GM19468 (cell line): Measurements from ENCODE around the gene RASAL2.
"Not testable (repeated sequence)": the region's sequence is repeated elsewhere in the genome, so short reads cannot be mapped to it uniquely, and the experiment has no call there.

Experiments
- ATAC-seq: cut with Tn5 transposase; IDR thresholded peaks from one replicate; pipeline ENCODE4 v1.9.1; 2021; ENCODE audit warnings: mild to moderate bottlenecking, moderate library complexity, moderate number of reproducible peaks; ENCODE audit not compliant: unreplicated experiment; ENCODE audit errors: extremely low read depth

Gene RASAL2

DNA sequence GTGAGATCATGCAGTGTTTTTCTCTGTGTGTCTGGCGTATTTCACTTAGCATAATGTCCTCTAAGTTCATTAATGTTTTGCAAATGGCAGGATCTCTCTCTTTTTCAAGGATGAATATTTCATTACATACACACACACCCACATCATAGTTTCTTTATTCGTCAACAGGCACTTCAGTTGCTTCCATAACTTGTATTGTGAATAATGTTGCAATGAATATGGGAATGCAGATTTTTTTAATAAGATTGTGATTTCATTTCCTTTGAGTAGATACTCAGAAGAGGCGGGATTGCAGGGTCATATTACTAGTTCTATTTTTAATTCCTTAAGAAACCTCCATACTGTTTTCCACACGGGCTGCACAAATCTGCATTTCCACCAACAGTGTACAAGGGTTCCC is 268.8 kb downstream of the RASAL2 start:
- ATAC-seq: no peak

DNA sequence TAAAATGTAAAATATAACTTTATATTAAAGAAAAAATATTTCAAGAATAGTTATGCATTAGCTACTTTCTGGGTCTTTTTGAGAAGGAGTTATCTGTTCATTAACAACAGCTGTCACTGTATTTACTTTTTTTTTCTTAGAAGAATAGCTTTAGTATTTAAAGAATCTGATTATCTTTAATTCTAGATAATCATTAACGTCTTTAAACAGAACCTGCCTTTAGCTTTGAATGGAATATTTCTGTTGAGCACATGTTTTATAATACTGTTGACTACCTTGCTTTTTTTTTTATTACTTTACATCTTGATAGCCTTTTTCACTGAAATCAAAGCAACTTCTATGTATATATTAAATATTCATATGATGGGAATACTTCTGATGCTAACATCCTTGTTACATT is 270.9 kb downstream of the RASAL2 start:
- ATAC-seq: no peak

- ATAC-seq: no peak
Observed at GRCh38 chr1:178367151-178367550, 273.2 kb downstream of the RASAL2 start.

DNA sequence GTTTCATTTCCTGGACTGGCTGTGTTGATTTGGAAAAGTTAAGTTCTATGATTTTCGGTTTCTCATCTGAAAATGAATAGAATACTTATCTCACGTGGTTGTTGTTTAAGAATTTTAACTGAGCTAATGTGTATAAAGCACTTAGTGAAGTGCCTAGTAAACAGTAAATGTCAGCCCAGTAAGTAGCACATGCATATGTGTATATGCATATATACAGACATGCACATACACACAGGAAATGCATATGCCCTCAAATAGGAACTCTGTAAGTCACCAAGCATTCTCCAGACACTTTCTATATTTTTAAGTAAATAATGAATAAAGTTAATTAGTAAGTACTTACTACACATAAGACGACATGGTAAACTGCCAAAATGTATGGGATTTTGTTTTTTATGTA is 274.3 kb downstream of the RASAL2 start:
- ATAC-seq: no peak

DNA sequence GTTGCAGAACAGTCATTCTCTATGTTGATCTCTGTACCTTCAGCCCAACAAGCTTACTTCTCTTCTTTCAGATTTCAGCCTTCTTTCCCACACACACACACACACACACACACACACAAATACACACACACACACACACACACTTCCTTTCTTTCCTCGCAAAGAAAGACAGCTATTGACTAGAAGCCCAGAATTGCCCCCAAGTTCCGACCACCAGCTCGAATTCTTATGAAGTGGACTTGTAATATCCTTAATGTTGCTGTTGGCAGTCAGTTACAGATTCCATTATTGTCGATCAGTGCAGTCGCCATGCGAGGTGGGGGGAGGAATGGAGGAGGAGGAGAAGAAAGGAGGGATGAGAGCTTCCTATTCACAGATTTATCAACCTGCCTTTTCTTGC is 277.3 kb downstream of the RASAL2 start:
- ATAC-seq: no peak

- ATAC-seq: no peak
Observed at GRCh38 chr1:178371933-178372388, 278.1 kb downstream of the RASAL2 start.

DNA sequence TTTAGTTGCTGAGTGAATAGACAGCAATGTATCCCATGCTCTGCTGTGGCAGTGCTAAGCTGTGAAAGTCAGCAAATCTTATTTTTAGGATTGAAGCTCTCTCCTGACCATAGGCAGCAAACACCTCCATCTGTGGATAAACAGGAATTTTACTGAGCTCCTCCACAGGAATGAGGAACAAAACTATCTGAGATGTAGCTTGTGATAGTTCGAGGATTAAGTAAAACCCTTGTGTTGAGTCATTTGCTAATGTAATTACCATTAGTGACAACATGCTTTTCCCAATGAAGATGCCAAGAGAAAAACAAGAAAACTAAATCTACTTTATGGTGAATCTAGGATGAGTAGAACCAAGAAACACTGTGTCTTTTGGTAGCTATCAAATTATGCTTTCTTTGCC is 280.1 kb downstream of the RASAL2 start:
- no peak for ATAC-seq

- ATAC-seq: no peak
Observed at GRCh38 chr1:178376008-178376407, 282.1 kb downstream of the RASAL2 start.

DNA sequence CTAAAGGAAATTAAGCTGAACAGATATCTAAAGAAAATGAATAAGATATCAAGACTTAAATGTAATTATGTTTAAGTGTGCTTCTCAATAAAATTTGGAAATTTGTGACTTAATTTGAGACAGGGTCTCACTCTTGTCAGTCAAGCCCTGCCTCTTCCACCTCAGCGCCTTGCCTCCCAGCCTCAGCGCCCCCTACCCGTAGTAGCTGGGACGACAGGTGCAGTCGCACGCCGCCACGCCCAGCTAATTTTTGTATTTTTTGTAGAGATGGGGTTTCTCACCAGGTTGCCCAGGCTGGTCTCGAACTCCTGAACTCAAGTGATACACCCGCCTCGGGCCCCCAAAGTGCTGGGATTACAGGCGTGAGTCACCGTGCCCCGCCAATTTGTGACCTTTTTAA is 285.9 kb downstream of the RASAL2 start:
- no peak for ATAC-seq

- ATAC-seq: no peak
Observed at GRCh38 chr1:178382372-178382771, 288.5 kb downstream of the RASAL2 start.

DNA sequence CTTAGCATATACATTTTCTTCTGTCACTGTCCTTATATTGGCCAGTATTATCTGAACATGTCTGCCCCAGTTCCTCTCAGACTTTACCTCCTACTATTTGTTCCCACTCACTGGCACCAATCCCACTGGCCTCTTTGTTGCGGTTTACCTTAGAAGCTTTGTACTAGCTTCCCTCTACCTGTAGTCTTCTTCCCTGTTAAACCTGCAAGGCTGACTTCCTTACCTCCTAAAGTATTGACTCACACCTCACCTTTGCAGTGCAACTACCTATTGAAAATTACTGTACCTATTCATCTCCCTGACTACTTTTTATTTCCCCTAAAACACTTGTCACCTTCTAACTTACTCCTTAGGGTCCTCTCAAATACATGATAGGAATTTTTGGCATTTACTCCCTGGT is 291.8 kb downstream of the RASAL2 start:
- ATAC-seq: no peak

DNA sequence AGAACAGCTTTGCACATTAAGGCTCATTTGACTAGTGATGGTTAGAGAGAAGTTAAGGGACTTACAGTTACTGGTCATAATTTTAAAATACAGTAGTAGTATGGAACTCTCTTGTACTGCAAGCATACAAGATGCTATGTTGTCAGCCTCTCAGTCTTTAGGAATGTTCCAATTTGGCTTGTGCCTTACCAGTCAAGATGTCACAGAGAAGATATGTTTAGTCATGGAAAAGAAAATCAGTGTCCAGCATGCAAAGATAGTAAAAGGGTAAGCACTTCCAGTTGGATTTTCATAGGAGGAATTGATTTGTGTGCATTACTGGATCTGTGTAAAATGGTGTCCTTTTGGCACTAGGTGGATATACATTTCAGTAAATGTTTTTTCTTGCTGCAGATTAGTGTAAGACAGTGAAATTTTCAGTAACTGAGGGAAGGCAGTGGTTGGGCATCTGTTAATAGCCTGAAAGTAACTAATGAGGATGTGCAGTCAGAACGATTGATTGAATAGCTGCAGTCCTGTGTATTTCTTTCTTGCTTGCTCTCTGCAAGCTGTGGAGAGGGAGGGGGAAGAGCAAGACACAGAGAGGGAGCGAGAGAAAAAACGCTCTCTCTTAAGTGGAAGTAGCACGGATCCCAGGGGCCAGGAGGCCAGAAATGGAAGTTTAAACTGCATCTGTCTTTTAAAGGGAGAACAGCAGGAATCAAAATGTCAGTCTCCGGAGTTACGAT is 294.7 kb downstream of the RASAL2 start:
- ATAC-seq: no peak

DNA sequence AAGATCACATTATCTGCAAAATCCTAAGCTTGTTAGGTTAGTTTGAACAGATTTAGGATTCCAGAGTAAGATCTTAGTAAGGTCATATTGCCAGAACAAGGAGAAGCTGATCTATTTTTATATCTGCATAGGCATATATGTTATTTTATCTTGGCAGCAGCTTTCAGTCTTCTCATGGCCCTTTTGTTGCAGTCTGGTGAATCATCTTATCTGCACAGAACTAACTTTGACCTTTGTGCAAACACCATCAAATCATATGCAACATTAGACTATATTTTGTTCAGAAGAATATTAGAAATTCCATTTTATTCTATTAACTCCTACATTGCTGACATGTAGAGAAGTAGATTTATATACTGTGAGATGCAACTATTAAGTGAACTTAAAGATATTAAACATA is 295.5 kb downstream of the RASAL2 start:
- no peak for ATAC-seq

- ATAC-seq: not testable (repeated sequence)
Observed at GRCh38 chr1:178390280-178390679, 296.4 kb downstream of the RASAL2 start.

DNA sequence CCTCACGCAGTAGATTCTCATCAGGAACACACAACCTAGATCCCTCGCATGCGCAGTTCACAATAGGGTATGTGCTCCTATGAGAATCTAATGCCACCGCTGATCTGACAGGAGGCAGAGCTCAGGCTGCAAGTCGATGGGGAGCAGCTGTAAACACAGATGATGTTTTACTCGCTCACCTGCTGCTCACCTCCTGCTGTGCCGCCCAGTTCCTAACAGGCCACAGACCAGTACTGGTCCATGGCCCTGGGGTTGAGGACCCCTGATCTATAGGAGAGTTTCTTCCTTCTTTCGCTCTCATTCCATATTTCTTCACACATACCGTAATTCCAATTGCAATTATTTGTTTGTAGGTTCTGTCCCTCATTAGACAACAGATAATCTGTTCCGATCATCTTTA is 299.5 kb downstream of the RASAL2 start:
- ATAC-seq: no peak

GRCh38 chr1:178396789-178397188 is 302.9 kb downstream of the RASAL2 start:
- no peak for ATAC-seq

- ATAC-seq: no peak
Observed at GRCh38 chr1:178397678-178398077, 303.8 kb downstream of the RASAL2 start.

GRCh38 chr1:178399177-178399728 is 305.3 kb downstream of the RASAL2 start:
- ATAC-seq: no peak

- no peak for ATAC-seq
Observed at GRCh38 chr1:178405137-178405536, 311.2 kb downstream of the RASAL2 start.

DNA sequence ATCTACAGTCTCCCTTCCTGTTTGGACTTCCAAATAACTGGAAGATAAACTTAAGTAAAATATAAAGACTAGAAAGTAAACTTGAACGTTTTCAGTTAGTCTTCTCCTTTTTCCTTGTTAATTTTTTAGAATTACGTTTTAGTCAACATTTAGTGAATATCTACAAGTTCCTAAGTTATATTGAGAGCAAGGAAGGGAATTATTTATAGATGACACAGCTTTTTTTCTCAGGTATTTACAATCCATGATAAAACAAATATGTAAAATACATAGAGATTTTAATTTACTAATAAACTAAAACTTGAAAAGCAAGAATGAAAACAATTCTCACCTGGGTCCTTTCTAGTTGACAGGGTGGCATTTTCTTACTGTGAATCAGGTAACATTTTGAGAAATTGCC is 313.3 kb downstream of the RASAL2 start:
- ATAC-seq: no peak

DNA sequence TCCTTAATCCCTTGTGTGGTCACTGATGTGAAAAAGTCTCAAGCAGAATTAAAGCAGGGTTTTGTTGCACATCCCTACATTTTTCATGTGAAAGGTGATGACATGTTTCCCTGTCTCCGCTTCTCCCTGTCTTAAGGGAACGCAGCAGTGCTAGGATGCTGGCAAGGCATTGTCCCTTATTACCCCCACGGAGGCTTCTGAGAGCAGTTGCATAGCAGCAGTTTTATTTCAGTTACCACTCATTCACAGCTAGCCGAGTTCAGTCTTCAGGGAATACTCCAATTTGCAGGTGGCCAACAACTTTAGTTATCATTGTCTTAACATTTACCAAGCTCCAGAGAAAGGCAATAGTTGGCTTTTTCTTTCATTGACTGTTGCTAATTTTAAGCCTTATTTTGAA is 313.8 kb downstream of the RASAL2 start:
- no peak for ATAC-seq

GRCh38 chr1:178408871-178409270 is 315.0 kb downstream of the RASAL2 start:
- ATAC-seq: no peak
